Head of caudate nucleus (tissue), 42 donors: Measurements from ENCODE around the gene EMC10.
A peak's percentile ranks its signal among the peaks of the same experiment; 100 is the strongest.
"Not testable (repeated sequence)": the region's sequence is repeated elsewhere in the genome, so short reads cannot be mapped to it uniquely, and the experiment has no call there.

Experiments used
- DNase-seq, 42 donors: peaks; one replicate each; pipeline versions ENCODE4 v3.0.0 to v3.0.0-alpha.2; 2020 to 2021; ENCODE audit warnings: mixed read lengths in 7 of 42
- intact Hi-C: fragments of 100-400 bp; cut with DNase I; formaldehyde crosslinking; loops from one replicate; pipeline ENCODE4 v1.15.0; 2022

Gene EMC10

DNA sequence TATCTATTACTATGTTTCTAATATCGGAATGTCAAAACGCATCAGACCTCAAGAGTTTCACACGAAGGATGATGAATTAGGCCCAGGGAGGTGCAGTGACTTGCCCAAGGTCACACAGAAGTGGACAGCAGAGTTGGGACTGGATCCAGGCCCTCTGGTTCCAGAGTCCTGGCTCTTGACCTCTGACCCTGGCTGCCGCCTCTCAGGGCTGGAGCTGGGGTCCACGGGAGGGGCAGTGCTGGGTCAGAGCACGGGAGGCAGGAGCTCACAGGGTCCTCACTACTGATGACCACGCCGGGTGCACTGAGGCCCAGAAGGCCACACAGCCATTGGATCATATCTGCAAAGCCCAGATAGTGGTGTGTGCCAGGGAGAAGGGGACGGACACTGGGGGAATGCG is 46.6 kb downstream of the EMC10 start:
- intact Hi-C loops = no loop called here
- DNase-seq = no peak

DNA sequence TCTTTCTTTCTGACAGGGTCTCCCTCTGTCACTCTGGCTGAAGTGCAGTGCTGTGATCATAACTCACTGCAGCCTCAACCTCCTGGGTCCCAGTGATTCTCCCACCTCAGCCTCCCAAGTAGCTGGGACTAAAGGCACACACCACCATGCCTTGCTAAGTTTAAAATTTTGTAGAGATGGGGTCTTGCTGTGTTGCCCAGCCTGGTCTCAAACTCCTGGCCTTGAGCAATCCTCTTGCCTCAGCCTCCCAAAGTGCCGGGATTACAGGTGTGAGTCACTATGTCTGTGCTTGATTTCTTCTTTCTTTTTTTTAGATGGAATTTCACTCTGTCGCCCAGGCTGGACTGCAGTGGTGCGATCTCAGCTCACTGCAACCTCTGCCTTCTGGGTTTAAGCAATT is 51.7 kb downstream of the EMC10 start:
- intact Hi-C loops, DNase-seq: not testable (repeated sequence)

DNA sequence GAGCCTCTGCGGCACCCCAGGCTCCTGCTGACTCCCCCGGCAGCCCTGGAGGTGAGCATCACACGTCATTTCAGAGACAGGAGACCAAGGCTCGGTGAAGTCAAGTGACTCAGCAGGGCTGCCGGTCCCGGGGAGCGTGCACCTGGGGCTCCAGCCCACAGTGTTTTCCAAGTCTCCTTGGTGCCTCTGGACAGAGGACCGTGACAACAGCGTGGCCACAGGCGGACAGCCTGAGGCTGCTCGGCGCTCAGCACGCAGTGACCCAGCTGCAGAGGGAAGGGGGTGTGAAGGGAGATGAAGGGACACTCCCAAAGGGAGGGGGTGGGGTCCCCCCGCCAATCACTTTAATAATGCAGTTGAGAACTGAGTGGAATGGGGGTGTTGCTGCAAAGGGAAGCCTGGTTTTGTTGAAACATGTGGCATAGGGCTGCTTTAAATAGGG is 54.9 kb downstream of the EMC10 start:
- intact Hi-C loops = no loop called here
- peak; percentile 47 to 91 (median 72) for DNase-seq

DNA sequence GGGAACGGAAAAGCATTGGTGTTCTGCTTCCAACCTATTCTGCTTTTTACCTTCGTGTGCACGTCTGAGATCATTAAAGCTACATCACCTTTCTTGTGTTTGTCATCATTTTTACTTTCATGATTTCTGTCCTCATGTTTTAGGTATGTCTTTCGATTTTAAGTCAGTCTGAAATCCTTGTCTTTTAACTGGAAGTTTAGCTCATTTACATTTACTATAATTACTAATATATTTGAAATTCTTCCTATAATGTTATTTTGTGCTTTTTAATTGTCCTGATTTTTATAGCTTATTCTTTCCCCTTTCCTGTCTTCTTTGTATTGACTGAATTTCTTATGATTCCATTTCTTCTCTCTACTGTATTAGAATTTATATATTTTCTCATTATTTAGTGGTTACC is 56.6 kb downstream of the EMC10 start:
- DNase-seq = no peak
- intact Hi-C loops = no loop called here

DNA sequence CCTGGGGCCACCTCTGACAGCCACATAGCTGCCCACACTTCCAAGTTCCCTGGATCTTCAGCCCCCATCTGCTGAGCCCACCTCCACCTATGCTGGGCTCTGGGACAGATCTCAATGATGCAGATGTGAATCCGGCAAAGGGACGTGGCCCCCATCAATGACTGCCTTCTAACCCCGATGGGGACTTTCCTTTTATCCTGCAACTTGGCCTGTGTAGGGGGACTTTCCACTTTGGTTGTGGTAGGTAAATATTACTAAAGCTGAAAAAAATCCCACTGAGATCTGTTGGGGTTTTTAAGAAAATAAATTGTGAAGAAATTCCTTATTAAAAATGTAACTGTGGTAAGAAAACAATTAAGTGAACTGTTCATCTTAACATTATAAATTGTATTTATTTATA is 58.2 kb downstream of the EMC10 start:
- DNase-seq = no peak
- intact Hi-C loops = no loop called here

DNA sequence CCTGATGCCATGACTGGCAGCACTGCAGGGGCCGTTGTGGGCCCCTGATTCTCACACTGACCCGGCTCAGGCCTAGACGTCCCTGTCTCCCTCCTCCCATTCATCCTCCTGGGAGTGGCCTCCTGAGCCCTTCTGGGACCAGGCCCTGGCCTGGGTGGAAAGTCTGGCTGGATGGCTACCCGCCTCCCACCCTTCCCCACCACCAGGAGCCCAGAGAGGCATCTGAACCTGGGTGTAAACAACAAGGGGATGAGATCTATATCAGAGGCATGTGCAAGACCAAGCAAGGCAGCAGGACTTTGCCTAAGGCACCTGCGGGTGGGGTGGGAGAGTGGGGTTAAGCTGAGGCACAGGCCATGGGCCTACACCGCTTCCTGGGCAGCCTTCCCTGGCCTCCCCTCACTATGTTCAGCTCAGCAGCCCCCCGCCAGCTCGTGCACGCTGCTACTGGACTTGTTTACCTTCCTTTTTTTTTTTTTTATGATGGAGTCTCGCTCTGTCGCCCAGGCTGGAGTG is 59.4 kb downstream of the EMC10 start:
- no peak for DNase-seq

DNA sequence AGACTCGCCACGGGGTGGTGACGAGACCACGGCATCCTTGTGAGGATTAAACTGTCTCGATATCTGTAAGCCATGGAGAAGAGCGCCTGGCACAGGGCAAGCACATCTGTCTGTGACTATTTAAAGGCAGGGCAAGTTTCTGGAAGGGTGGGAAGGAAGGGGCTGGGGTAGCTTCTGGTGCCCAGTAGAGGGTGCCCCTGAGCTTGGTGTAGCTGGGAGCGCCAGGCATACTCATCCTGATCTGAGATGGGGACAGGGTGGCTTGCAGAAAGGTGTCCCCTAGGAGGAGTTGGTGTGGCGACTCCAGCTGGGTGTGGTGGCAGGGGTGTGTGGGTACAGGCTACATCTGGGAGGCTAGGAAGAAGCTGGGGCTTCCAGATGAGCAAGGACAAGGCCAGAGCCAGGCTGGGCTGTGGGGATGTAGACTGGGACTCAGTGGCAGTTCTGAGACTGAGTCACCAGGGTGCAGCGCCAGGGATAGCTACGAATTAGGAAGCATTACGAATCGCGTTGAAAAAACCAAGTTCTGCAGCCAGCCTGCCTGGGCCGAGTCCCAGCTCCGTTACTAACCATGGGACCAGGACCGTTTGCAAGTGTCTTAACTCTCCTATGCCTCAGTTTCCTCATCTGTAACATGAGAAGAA is 60.5 kb downstream of the EMC10 start:
- intact Hi-C loops = no loop called here
- peak in 8 of 42 donors; percentile 30 to 76 (median 41) for DNase-seq

More for the DNA sequence above, 59.4 kb downstream of the EMC10 start:
- intact Hi-C loops = no loop called here

DNA sequence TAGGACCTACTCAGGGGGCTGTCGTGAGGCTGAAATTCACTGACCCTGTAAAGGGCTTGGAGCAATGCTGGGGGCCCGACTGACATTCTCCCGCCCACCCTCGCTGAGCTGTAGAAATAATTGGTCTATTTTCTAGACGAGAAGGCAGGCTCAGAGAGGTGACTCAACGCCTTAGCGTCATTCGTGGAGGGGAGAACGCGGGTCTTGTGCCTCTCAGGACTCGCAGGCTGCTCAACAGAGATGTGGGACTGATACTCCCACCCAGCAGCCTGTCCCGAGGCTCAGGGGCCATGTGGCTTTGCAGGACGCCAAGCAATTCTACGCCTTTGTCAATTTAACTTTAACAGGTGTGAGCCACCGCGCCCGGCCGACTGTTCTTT is 61.0 kb downstream of the EMC10 start:
- DNase-seq = peak in 29 of 42 donors; percentile 26 to 84 (median 63)
- intact Hi-C loops = no loop called here

DNA sequence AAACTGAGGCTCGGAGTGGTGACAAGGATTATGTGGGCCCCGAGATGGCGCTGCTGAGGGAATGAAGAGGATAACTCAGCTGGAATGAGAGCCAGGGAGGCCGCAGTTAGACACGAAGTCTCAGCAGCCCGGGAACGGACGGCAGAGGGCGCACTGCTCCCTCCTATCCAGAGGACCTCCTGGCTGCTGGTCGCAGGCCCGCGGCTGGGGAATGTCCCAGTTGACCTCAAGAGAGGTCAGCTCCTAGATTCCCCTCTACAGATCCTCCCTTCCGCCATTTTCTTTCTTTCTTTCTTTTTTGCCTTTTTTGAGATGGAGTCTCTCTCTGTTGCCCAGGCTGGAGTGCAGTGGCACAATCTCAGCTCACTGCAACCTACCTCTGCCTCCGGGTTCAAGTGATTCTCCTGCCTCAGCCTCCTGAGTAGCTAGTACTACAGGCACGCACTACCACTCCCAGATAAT is 61.5 kb downstream of the EMC10 start:
- intact Hi-C loops = no loop called here
- peak; percentile 85 to 98 (median 94) for DNase-seq
